GM12872 (cell line): ENCODE measurements around the gene NMB.

Experiments used
- CTCF ChIP-seq: IDR thresholded peaks from 3 replicates; pipeline ENCODE4 v1.5.1; 2011; ENCODE audit warnings: low read depth, mild to moderate bottlenecking, low read length, moderate library complexity; ENCODE audit not compliant: insufficient read depth

NMB gene

GRCh38 chr15:84658080-84658787 is at the start of gene NMB:
Gene NMB, minus strand, starts transcription at chr15:84658199. Its CDS starts 47 bp downstream, at chr15:84658152.
- TF ChIP-seq CTCF: peak; percentile 76

DNA sequence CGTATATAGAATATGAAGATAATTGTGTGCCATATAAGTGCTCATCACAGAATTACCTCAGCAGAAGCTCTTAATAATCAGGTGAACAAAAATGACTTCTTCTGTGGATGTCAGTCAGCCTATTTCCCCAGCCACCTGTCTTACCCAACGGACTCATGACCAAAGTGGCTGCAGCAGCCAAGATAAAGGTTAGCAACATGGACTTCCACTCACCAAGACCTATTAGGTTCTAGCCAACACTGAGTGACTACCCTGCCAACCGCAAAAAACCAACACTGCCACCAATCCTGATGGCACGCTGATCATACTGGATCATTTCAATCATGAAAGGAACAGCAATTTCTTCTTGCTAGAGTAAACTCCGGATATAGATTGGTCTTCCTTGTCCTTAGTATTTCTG is 45.8 kb upstream of the NMB start:
- no peak for TF ChIP-seq CTCF

DNA sequence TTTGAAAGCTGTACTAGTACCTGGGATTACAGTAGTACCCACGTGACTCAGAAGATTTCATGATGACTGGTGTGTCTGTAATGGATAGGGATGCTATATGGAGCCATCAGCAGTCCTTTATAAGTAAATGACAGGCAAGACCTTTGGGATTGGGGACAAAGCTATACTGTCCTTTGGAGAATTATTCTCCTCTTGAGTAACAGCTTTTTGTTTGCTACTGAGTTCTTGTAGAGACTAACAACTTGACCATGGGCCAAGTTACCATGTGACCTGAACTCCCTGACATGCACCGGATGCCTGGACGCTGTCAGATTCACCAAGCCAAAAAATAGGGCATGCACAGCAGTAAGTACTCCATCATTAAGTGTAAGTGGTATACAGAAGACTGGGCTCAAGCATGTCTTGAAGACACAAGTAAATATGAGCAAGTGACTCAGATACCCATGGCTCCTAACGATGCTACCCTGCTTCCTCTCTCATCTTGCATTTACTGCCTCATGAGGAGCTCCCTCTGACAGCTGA is 45.0 kb upstream of the NMB start:
- no peak for TF ChIP-seq CTCF

- no peak for TF ChIP-seq CTCF
Measured at GRCh38 chr15:84699538-84700191, 41.7 kb upstream of the NMB start.

DNA sequence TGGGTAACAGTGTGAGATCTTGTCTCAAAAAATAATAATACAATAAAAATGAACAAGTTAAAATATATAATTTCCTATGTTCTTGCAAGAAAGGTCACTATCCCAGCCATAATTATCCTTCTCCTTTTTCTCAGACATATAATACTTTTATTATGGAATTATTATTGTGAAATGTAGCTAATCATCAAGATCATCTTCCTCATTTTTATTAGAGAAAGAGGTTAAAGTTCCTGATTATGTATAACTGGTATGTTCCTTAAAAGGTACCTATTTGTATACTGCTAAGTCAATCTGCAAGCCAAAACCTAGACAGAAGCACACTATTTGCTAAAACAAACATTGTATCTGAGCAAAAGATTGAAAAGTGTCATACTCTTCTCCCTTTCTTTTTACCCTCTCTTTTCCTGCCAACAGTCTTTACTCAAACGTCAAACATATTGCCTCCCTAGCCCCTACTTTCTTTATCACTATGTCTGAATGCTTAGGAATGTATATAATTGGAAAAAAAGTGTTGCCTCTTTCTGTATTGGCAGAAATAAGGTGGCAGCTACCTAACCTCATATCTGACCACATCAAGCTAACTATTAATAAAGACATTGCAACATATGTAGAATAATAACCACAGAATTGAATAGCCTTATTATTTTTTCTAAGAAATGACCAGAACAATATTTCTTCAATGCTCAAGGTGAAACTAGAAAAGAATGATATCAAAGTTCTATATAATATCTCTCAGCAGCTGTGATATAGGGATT is 39.4 kb upstream of the NMB start:
- TF ChIP-seq CTCF: no peak

GRCh38 chr15:84696757-84697156 is 38.8 kb upstream of the NMB start:
- no peak for TF ChIP-seq CTCF

DNA sequence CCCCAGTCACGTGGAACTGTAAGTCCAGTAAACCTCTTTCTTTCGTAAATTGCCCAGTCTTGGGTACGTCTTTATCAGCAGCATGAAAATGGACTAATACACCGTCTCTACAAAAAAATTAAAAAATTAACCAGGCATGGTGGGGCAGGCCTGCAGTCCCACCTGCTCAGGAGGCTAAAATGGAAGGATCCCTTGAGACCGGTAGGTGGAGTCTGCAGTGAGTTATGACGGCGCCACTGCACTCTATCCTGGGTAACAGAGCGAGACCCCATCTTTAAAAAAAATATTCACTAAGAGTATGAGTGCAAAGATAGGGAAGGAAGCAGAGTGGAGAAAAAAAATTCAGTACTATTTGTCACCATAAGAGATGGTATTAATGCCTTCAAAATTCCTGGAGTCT is 32.3 kb upstream of the NMB start:
- no peak for TF ChIP-seq CTCF
